WTC11 (cell line): ENCODE measurements around the gene PTPRU.

Source experiments
- ATF2 ChIP-seq: sonication (generic); formaldehyde crosslinking; IDR thresholded peaks from 2 replicates; pipeline ENCODE4 v1.8.1; 2022; ENCODE audit warnings: low read depth, missing genetic modification reagents, borderline replicate concordance
- CTCF ChIP-seq: fragments of 200-600 bp; IDR thresholded peaks from 2 replicates; pipeline ENCODE4 v1.8.0; 2022; ENCODE audit warnings: antibody characterized with exemption
- ELF4 ChIP-seq: sonication (generic); formaldehyde crosslinking; IDR thresholded peaks from 2 replicates; pipeline ENCODE4 v1.8.1; 2022; ENCODE audit warnings: low read depth, mild to moderate bottlenecking, moderate library complexity, missing genetic modification reagents
- NR3C1 ChIP-seq: sonication (generic); formaldehyde crosslinking; conservative IDR thresholded peaks from 2 replicates; pipeline ENCODE4 v1.8.1; 2023; ENCODE audit warnings: low read depth, mild to moderate bottlenecking, missing genetic modification reagents
- TP53 ChIP-seq: sonication (generic); formaldehyde crosslinking; IDR thresholded peaks from 2 replicates; pipeline ENCODE4 v1.8.1; 2023; ENCODE audit warnings: mild to moderate bottlenecking, missing genetic modification reagents
- USF2 ChIP-seq: sonication (generic); formaldehyde crosslinking; IDR thresholded peaks from 2 replicates; pipeline ENCODE4 v1.8.1; 2023; ENCODE audit warnings: mild to moderate bottlenecking, missing genetic modification reagents, moderate library complexity
- ZNF232 ChIP-seq: sonication (generic); formaldehyde crosslinking; IDR thresholded peaks from 2 replicates; pipeline ENCODE4 v1.8.0; 2022; ENCODE audit warnings: mild to moderate bottlenecking, missing genetic modification reagents

GRCh38 chr1:29368936-29369932 is 132.9 kb downstream of the PTPRU start:
- TF ChIP-seq USF2 (CRISPR knock-in tag), result no peak
- no peak for TF ChIP-seq CTCF
- TF ChIP-seq ZNF232, result no peak
- no peak for TF ChIP-seq ELF4 (CRISPR knock-in tag)
- TF ChIP-seq TP53, result no peak
- TF ChIP-seq ATF2 (CRISPR knock-in tag), result no peak
- TF ChIP-seq NR3C1, result no peak
